GM12891 (cell line): ENCODE measurements around the gene B3GLCT.
"Not testable (repeated sequence)": the region's sequence is repeated elsewhere in the genome, so short reads cannot be mapped to it uniquely, and the experiment has no call there.

Experiments used
- DNase-seq: peaks from one replicate; pipeline ENCODE4 v3.0.0; 2011; ENCODE audit warnings: low spot score; ENCODE audit not compliant: insufficient read length
- FAIRE-seq: peaks from 2 replicates; lab custom pipeline; 2011; peaks lifted over from hg19 to GRCh38; lab: Jason Lieb, UNC
- PAX5 ChIP-seq: IDR thresholded peaks from 2 replicates; pipeline ENCODE4 v1.6.1; 2011; ENCODE audit warnings: low read length, moderate library complexity, mild to moderate bottlenecking; ENCODE audit not compliant: insufficient read depth, severe bottlenecking
- POLR2A ChIP-seq: IDR thresholded peaks from 2 replicates; pipeline ENCODE4 v1.6.1; 2011; ENCODE audit warnings: low read depth, low read length, control low read depth
- POLR2AphosphoS5 ChIP-seq: IDR thresholded peaks from 2 replicates; pipeline ENCODE4 v1.6.1; 2011; ENCODE audit warnings: low read depth, low read length, control low read depth
- POU2F2 ChIP-seq: IDR thresholded peaks from 2 replicates; pipeline ENCODE4 v1.6.1; 2011; ENCODE audit warnings: low read depth, mild to moderate bottlenecking, control low read depth, low read length, moderate library complexity
- SPI1 ChIP-seq: IDR thresholded peaks from 2 replicates; pipeline ENCODE4 v1.6.1; 2011; ENCODE audit warnings: low read depth, low read length, control low read depth
- TAF1 ChIP-seq: IDR thresholded peaks from 2 replicates; pipeline ENCODE4 v1.6.1; 2011; ENCODE audit warnings: low read depth, low read length, control low read depth

B3GLCT gene

DNA sequence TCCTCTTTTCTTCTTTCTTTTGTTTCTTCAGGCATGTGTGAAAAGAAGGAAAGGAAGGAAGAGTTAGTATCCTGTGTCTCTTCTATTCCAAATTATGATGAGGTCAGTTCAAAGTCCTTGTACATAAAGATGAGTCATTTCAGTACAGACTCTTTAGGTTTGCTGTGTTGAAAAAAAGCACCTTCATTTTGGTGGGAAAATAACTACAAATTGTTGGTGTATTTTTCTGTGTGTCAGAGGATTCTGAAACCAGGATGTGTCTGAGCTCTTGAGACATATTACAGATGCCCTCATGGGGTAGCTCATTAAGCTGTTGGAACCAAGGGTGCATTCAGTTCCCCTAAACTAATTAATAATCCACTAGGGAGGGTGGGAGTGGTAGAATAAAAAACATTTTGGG is 32.3 kb upstream of the B3GLCT start:
- TF ChIP-seq SPI1 = no peak
- no peak for TF ChIP-seq POLR2AphosphoS5
- no peak for TF ChIP-seq PAX5
- TF ChIP-seq POU2F2 = no peak
- no peak for TF ChIP-seq TAF1
- no peak for TF ChIP-seq POLR2A
- FAIRE-seq (no peak), DNase-seq (no peak)

GRCh38 chr13:31168166-31168565 is 31.6 kb upstream of the B3GLCT start:
- DNase-seq (no peak), FAIRE-seq (no peak)
- no peak for TF ChIP-seq POU2F2
- TF ChIP-seq POLR2A = no peak
- TF ChIP-seq PAX5 = no peak
- TF ChIP-seq SPI1 = no peak
- TF ChIP-seq POLR2AphosphoS5 = no peak
- TF ChIP-seq TAF1 = no peak

- TF ChIP-seq POU2F2 = no peak
- TF ChIP-seq SPI1 = no peak
- TF ChIP-seq POLR2A = no peak
- TF ChIP-seq PAX5 = no peak
- no peak for TF ChIP-seq TAF1
- no peak for TF ChIP-seq POLR2AphosphoS5
- FAIRE-seq = no peak
- no peak for DNase-seq
Measured at GRCh38 chr13:31168736-31169135, 31.0 kb upstream of the B3GLCT start.

DNA sequence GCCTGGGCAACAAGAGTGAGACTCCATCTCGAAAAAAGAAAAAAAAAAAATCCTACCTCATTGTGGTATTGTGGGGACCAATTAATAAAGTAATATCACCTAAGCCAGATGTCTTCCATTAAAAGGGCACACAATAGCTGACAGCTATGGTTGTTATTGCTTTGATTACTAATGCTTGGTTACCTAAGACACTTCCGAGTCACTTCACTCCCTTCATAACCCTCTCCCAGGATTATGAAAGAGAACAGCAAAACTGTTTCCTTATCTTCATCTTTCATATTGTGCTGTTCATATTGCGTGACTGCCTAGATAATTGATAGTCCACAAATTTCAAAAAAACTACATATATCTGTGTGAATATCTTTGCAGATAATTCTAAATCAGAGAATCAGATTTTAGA is 27.8 kb upstream of the B3GLCT start:
- no peak for FAIRE-seq
- no peak for DNase-seq
- no peak for TF ChIP-seq POLR2A
- no peak for TF ChIP-seq SPI1
- TF ChIP-seq POU2F2 = no peak
- no peak for TF ChIP-seq POLR2AphosphoS5
- no peak for TF ChIP-seq PAX5
- no peak for TF ChIP-seq TAF1

- DNase-seq (no peak), FAIRE-seq (no peak)
- TF ChIP-seq POLR2A = no peak
- TF ChIP-seq TAF1 = no peak
- no peak for TF ChIP-seq POLR2AphosphoS5
- no peak for TF ChIP-seq SPI1
- no peak for TF ChIP-seq PAX5
- TF ChIP-seq POU2F2 = no peak
Measured at GRCh38 chr13:31172535-31172934, 27.2 kb upstream of the B3GLCT start.

DNA sequence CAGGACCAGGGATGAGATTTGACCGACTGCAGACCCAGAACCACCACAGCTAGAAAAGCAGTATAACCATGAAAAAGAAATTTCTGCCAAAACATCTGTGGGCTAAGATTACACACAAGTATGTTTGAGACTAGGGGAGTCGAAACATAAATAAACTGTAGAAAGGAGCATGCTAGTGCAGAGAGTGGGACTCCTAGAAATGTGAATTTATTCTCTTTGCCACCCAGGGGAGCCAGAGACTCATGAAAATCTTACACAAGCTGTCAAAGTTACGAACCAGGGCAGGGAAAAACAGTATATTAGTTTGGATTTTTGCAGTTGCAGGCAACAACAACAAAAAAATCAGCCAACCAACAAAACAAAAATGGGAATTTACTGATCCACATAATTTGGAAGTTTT is 25.8 kb upstream of the B3GLCT start:
- TF ChIP-seq POLR2A (no peak), POU2F2 (no peak), POLR2AphosphoS5 (no peak), SPI1 (no peak), TAF1 (no peak), PAX5 (no peak)
- no peak for FAIRE-seq
- DNase-seq = no peak

DNA sequence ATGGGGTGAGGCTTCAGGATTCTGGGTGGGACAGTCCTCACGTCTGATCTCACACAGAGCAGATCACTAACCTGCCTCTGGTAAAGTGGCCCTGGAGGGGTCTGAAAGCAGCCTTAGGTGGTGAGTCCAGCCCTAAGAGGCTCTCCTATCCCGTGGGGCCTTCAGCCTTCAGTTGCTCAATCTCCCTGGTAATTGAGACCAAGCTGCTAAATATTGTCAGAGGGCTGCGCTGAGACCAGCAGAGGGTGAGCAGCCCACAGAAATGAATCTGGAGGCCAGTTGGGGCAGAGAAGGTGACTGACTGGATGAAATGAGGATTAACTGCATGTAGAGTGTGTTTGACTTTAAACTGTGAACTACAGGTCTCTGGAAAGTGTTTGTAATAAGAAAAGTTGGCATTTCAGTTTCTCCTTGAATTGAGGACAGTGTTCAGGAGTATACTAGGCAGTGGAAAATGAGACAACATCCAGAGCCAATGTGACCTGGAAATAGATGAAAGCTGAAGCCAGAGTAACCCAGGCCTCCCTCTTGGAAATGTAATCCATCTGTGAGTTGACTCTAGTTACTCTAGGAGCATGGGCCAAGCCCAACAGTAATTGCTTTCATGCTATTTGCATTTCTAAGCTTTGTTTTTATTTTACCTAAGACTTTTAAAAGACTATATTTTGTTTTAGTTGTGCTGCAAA is 23.8 kb upstream of the B3GLCT start:
- TF ChIP-seq POU2F2 = no peak
- no peak for TF ChIP-seq TAF1
- TF ChIP-seq POLR2A = no peak
- TF ChIP-seq POLR2AphosphoS5 = no peak
- no peak for TF ChIP-seq PAX5
- no peak for TF ChIP-seq SPI1
- DNase-seq = no peak
- no peak for FAIRE-seq

GRCh38 chr13:31177813-31178495 is 21.8 kb upstream of the B3GLCT start:
- DNase-seq, FAIRE-seq: not testable (repeated sequence)

- TF ChIP-seq SPI1 (no peak), TAF1 (no peak), POLR2A (no peak), POU2F2 (no peak), PAX5 (no peak), POLR2AphosphoS5 (no peak)
- FAIRE-seq (no peak), DNase-seq (no peak)
Measured at GRCh38 chr13:31179241-31179640, 20.5 kb upstream of the B3GLCT start.

GRCh38 chr13:31179754-31180153 is 20.0 kb upstream of the B3GLCT start:
- FAIRE-seq = no peak
- TF ChIP-seq POLR2AphosphoS5 = no peak
- TF ChIP-seq SPI1 = peak; percentile 56
- DNase-seq = no peak
